Measurements from ENCODE around the gene TTC36.

Gene TTC36

GRCh38 chr11:118532852-118533768, 5.8 kb downstream of the TTC36 start:
- H3K9me3 ChIP-seq (ENCODE audit: low read length): no peaks in the 10 kb centered on the region
- H3K9ac ChIP-seq (ENCODE audit: low read length): no peak overlapping the region
- H3K27me3 ChIP-seq (ENCODE audit: control insufficient read depth in 1 of 2, insufficient read depth in 2 of 2, low read length in 2 of 2): no peaks in the 10 kb centered on the region
- H3K4me3 ChIP-seq (ENCODE audit: low read depth in 1 of 2, low read length in 2 of 2): no peak overlapping the region
- no peak overlapping the region for H3K27ac ChIP-seq (ENCODE audit: low read depth, low read length)
- H3K4me1 ChIP-seq (ENCODE audit: insufficient read depth, low read length): peaks cover 23% of the 10 kb centered on the region
- H3K36me3 ChIP-seq (ENCODE audit: insufficient read depth, low read length): peaks cover 11% of the 10 kb centered on the region

DNA sequence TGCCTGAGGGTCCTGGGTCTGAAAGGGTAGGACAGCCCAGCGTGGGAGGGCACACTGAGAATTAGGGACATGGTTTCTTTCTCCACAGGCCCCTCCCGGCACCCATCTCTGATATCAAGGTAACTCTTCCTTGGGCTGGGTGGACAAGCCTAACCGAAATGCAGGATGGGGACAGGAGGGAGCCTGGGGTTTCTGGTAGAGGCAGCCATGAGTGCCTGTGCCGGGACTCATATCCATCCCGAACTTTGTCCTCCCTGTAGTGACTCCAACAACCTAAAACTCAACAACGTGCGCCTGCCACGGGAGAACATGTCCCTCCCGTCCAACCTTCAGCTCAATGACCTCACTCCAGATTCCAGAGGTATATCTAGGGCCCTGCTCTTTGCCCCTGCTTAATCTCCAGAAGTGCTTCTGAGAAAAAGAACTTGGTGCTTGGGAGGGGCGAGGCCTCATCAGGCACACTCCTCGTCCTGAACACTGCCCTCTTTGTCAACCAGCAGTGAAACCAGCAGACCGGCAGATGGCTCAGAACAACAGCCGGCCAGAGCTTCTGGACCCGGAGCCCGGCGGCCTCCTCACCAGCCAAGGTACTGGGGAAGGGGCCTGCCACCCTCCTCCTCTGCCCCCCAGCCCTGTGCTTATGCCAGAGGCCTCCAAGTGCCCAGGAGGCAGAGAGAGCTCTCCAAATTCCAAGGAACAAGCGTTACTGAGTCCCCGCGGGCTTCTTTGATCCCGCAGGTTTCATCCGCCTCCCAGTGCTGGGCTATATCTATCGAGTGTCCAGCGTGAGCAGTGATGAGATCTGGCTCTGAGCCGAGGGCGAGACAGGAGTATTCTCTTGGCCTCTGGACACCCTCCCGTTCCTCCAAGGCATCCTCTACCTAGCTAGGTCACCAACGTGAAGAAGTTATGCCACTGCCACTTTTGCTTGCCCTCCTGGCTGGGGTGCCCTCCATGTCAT, 6.8 kb downstream of the TTC36 start:
- H3K27ac ChIP-seq (ENCODE audit: low read depth, low read length): no peak overlapping the region

GRCh38 chr11:118535261-118535660, 8.0 kb downstream of the TTC36 start:
- no peak overlapping the region for H3K27ac ChIP-seq (ENCODE audit: low read depth, low read length)
- H3K36me3 ChIP-seq (ENCODE audit: insufficient read depth, low read length): peaks cover 11% of the 10 kb centered on the region
- H3K9ac ChIP-seq (ENCODE audit: low read length): no peak overlapping the region
- no peak overlapping the region for H3K4me3 ChIP-seq (ENCODE audit: low read depth in 1 of 2, low read length in 2 of 2)
- no peaks in the 10 kb centered on the region for H3K27me3 ChIP-seq (ENCODE audit: control insufficient read depth in 1 of 2, insufficient read depth in 2 of 2, low read length in 2 of 2)
- H3K9me3 ChIP-seq (ENCODE audit: low read length): no peaks in the 10 kb centered on the region
- H3K4me1 ChIP-seq (ENCODE audit: insufficient read depth, low read length): peaks cover 6% of the 10 kb centered on the region

More for the DNA sequence above, 6.8 kb downstream of the TTC36 start:
- H3K9me3 ChIP-seq (ENCODE audit: low read length): no peaks in the 10 kb centered on the region
- no peaks in the 10 kb centered on the region for H3K27me3 ChIP-seq (ENCODE audit: control insufficient read depth in 1 of 2, insufficient read depth in 2 of 2, low read length in 2 of 2)
- H3K36me3 ChIP-seq (ENCODE audit: insufficient read depth, low read length): peaks cover 11% of the 10 kb centered on the region
- H3K9ac ChIP-seq (ENCODE audit: low read length): no peak overlapping the region
- H3K4me3 ChIP-seq (ENCODE audit: low read depth in 1 of 2, low read length in 2 of 2): no peak overlapping the region
- H3K4me1 ChIP-seq (ENCODE audit: insufficient read depth, low read length): peaks cover 19% of the 10 kb centered on the region

- Histone ChIP-seq H3K9ac (ENCODE audit: low read length) (no peak overlapping the region), H3K4me3 (ENCODE audit: low read depth in 1 of 2, low read length in 2 of 2) (no peak overlapping the region), H3K9me3 (ENCODE audit: low read length) (no peaks in the 10 kb centered on the region), H3K36me3 (ENCODE audit: insufficient read depth, low read length) (peaks cover 11% of the 10 kb centered on the region), H3K27me3 (ENCODE audit: control insufficient read depth in 1 of 2, insufficient read depth in 2 of 2, low read length in 2 of 2) (no peaks in the 10 kb centered on the region), H3K27ac (ENCODE audit: low read depth, low read length) (no peak overlapping the region), H3K4me1 (ENCODE audit: insufficient read depth, low read length) (peaks cover 2% of the 10 kb centered on the region)
Measured at GRCh38 chr11:118536726-118537125, 9.5 kb downstream of the TTC36 start.

DNA sequence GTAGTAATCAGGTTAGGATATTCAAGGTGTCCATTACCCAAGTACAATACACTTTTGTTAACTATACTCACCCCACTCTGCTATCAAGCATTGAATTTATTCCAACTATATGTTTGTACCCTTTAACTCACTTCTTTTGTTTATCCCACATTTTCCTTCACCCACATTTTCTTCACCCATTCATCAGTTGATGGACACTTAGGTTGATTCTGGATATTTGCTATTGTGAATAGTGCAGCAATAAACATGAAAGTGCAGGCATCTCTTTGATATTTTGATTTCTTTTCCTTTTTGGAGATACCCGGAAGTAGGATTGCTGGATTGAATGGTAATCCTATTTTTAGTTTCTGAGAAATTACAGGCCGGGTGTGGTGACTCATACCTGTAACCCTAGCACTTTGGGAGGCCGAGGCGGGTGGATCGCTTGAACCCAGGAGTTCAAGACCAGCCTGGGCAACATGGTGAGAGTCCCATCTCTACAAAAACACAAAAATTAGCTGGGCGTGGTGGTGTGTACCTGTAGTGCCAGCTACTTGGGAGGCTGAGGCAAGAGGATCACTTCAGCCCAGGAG, 10.2 kb downstream of the TTC36 start:
- H3K27me3 ChIP-seq (ENCODE audit: control insufficient read depth in 1 of 2, insufficient read depth in 2 of 2, low read length in 2 of 2): no peaks in the 10 kb centered on the region
- no peaks in the 10 kb centered on the region for H3K4me1 ChIP-seq (ENCODE audit: insufficient read depth, low read length)
- H3K27ac ChIP-seq (ENCODE audit: low read depth, low read length): no peak overlapping the region
- no peaks in the 10 kb centered on the region for H3K9me3 ChIP-seq (ENCODE audit: low read length)
- H3K4me3 ChIP-seq (ENCODE audit: low read depth in 1 of 2, low read length in 2 of 2): no peak overlapping the region
- H3K36me3 ChIP-seq (ENCODE audit: insufficient read depth, low read length): peaks cover 11% of the 10 kb centered on the region
- no peak overlapping the region for H3K9ac ChIP-seq (ENCODE audit: low read length)

- H3K4me3 ChIP-seq (ENCODE audit: low read depth in 1 of 2, low read length in 2 of 2): no peak overlapping the region
- H3K9ac ChIP-seq (ENCODE audit: low read length): no peak overlapping the region
- H3K4me1 ChIP-seq (ENCODE audit: insufficient read depth, low read length): no peaks in the 10 kb centered on the region
- no peaks in the 10 kb centered on the region for H3K9me3 ChIP-seq (ENCODE audit: low read length)
- no peak overlapping the region for H3K27ac ChIP-seq (ENCODE audit: low read depth, low read length)
- H3K27me3 ChIP-seq (ENCODE audit: control insufficient read depth in 1 of 2, insufficient read depth in 2 of 2, low read length in 2 of 2): no peaks in the 10 kb centered on the region
- H3K36me3 ChIP-seq (ENCODE audit: insufficient read depth, low read length): peaks cover 20% of the 10 kb centered on the region
Measured at GRCh38 chr11:118544010-118544646, 16.9 kb downstream of the TTC36 start.

DNA sequence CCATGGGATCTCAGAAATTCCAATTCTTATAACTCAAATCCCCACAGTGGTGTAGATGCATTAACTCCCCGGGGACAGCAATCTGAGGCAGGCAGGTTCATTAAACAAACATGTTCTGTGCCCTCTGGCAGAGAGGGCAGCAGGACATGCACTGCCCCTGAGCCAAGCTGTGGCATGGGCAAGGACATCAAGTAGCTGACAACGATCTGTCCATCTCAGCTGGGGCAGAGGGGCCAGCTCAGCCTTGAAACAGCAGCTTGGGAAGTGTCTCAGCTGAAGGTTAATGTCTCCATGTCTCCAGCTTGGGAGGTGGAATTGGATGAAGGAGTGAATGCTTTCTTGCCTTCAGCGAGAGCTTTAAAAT, 17.4 kb downstream of the TTC36 start:
- Histone ChIP-seq H3K36me3 (ENCODE audit: insufficient read depth, low read length) (peaks cover 20% of the 10 kb centered on the region), H3K9me3 (ENCODE audit: low read length) (no peaks in the 10 kb centered on the region), H3K27ac (ENCODE audit: low read depth, low read length) (no peak overlapping the region), H3K4me3 (ENCODE audit: low read depth in 1 of 2, low read length in 2 of 2) (no peak overlapping the region), H3K4me1 (ENCODE audit: insufficient read depth, low read length) (no peaks in the 10 kb centered on the region), H3K9ac (ENCODE audit: low read length) (no peak overlapping the region), H3K27me3 (ENCODE audit: control insufficient read depth in 1 of 2, insufficient read depth in 2 of 2, low read length in 2 of 2) (no peaks in the 10 kb centered on the region)

DNA sequence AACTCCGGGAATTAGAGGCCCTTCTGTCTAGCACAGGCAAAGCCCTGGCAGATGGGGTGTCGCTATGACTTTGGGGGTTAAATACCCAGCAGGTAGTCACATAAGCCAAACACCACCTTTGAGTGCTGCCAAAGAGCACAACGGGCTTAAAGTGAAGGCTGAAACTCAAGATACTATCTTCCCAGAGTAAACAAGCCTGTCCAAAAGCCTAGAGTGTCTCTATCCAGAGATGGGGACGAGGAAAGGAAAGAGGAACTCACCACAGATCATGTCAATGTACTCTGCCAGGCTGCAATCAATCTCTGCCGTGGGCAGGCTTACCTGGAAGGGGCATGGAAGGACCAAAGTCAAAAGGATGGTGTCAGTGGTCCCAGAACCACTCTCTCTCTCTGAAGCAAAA, 18.3 kb downstream of the TTC36 start:
- H3K4me1 ChIP-seq (ENCODE audit: insufficient read depth, low read length): no peaks in the 10 kb centered on the region
- no peak overlapping the region for H3K4me3 ChIP-seq (ENCODE audit: low read depth in 1 of 2, low read length in 2 of 2)
- no peaks in the 10 kb centered on the region for H3K27me3 ChIP-seq (ENCODE audit: control insufficient read depth in 1 of 2, insufficient read depth in 2 of 2, low read length in 2 of 2)
- peaks cover 20% of the 10 kb centered on the region for H3K36me3 ChIP-seq (ENCODE audit: insufficient read depth, low read length)
- H3K9me3 ChIP-seq (ENCODE audit: low read length): no peaks in the 10 kb centered on the region
- H3K9ac ChIP-seq (ENCODE audit: low read length): no peak overlapping the region
- H3K27ac ChIP-seq (ENCODE audit: low read depth, low read length): no peak overlapping the region

GRCh38 chr11:118547132-118547531, 19.9 kb downstream of the TTC36 start:
- Histone ChIP-seq H3K27ac (ENCODE audit: low read depth, low read length) (no peak overlapping the region), H3K9ac (ENCODE audit: low read length) (no peak overlapping the region), H3K4me1 (ENCODE audit: insufficient read depth, low read length) (no peaks in the 10 kb centered on the region), H3K36me3 (ENCODE audit: insufficient read depth, low read length) (peaks cover 26% of the 10 kb centered on the region), H3K4me3 (ENCODE audit: low read depth in 1 of 2, low read length in 2 of 2) (no peak overlapping the region), H3K9me3 (ENCODE audit: low read length) (no peaks in the 10 kb centered on the region), H3K27me3 (ENCODE audit: control insufficient read depth in 1 of 2, insufficient read depth in 2 of 2, low read length in 2 of 2) (no peaks in the 10 kb centered on the region)

GRCh38 chr11:118552341-118552740, 25.1 kb downstream of the TTC36 start:
- Histone ChIP-seq H3K4me1 (ENCODE audit: insufficient read depth, low read length) (no peaks in the 10 kb centered on the region), H3K36me3 (ENCODE audit: insufficient read depth, low read length) (peaks cover 35% of the 10 kb centered on the region), H3K9ac (ENCODE audit: low read length) (no peak overlapping the region), H3K9me3 (ENCODE audit: low read length) (no peaks in the 10 kb centered on the region), H3K27me3 (ENCODE audit: control insufficient read depth in 1 of 2, insufficient read depth in 2 of 2, low read length in 2 of 2) (no peaks in the 10 kb centered on the region), H3K4me3 (ENCODE audit: low read depth in 1 of 2, low read length in 2 of 2) (no peak overlapping the region), H3K27ac (ENCODE audit: low read depth, low read length) (no peak overlapping the region)

DNA sequence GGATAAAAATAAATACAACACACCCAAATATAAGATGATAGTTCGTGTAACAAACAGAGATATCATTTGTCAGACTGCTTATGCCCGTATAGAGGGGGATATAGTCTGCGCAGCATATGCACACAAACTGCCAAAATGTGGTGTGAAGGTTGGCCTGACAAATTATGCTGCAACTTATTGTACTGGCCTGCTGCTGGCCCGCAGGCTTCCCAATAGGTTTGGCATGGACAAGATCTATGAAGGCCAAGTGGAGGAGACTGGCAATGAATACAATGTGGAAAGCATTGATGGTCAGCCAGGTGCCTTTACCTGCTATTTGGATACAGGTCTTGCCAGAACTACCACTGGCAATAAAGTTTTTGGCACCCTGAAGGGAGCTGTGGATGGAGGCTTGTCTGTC, 33.5 kb downstream of the TTC36 start:
- Histone ChIP-seq H3K36me3 (ENCODE audit: insufficient read depth, low read length) (peaks cover 20% of the 10 kb centered on the region), H3K27ac (ENCODE audit: low read depth, low read length) (no peak overlapping the region), H3K4me1 (ENCODE audit: insufficient read depth, low read length) (peaks cover 5% of the 10 kb centered on the region), H3K4me3 (ENCODE audit: low read depth in 1 of 2, low read length in 2 of 2) (no peak overlapping the region), H3K9ac (ENCODE audit: low read length) (no peak overlapping the region), H3K27me3 (ENCODE audit: control insufficient read depth in 1 of 2, insufficient read depth in 2 of 2, low read length in 2 of 2) (no peaks in the 10 kb centered on the region), H3K9me3 (ENCODE audit: low read length) (no peaks in the 10 kb centered on the region)
